ENCODE results near the gene FGFRL1. TPM values are rescaled to one million over a fixed set of nuclear protein-coding genes. Genes with fewer than 3 reads are reported as not detected.
"Not testable (repeated sequence)": the region's sequence is repeated elsewhere in the genome, so short reads cannot be mapped to it uniquely, and the experiment has no call there.

The FGFRL1 gene
- polyA plus RNA-seq, 1 experiment: 11.2 TPM

- Histone ChIP-seq H3K27ac (ENCODE audit: low read depth, low read length) (no peak overlapping the region), H3K4me3 (ENCODE audit: low read depth, low read length) (no peak overlapping the region), H3K9me3 (ENCODE audit: control insufficient read depth, insufficient read depth, low read length) (no peaks in the 10 kb centered on the region; the same call in 1 of the 2 replicates), H3K27me3 (ENCODE audit: control insufficient read depth, insufficient read depth, low read length) (no peaks in the 10 kb centered on the region)
- TF ChIP-seq CTCF (IDR thresholded peaks at IDR 0.05; ENCODE audit: low read depth, low read length): no peak
- no peak for DNase-seq (ENCODE audit: low read depth, low spot score)
- ChIA-PET POLR2A (no interaction called here), CTCF (no interaction called here)
These were observed 33.8 kb downstream of the FGFRL1 start for GRCh38 chr4:1045193-1045594.

GRCh38 chr4:1045595-1046201 is 34.3 kb downstream of the FGFRL1 start:
- peaks cover 2% of the 10 kb centered on the region; the same call in 1 of the 2 replicates for H3K9me3 ChIP-seq (ENCODE audit: control insufficient read depth, insufficient read depth, low read length)
- POLR2A ChIA-PET: no interaction called here
- no peak overlapping the region for H3K27ac ChIP-seq (ENCODE audit: low read depth, low read length)
- CTCF ChIA-PET: no interaction called here
- DNase-seq (ENCODE audit: low read depth, low spot score): no peak
- no peak overlapping the region for H3K4me3 ChIP-seq (ENCODE audit: low read depth, low read length)
- TF ChIP-seq CTCF (IDR thresholded peaks at IDR 0.05; ENCODE audit: low read depth, low read length): no peak
- no peaks in the 10 kb centered on the region for H3K27me3 ChIP-seq (ENCODE audit: control insufficient read depth, insufficient read depth, low read length)

- POLR2A ChIA-PET; H3K9me3 ChIP-seq (ENCODE audit: control insufficient read depth, insufficient read depth, low read length); DNase-seq (ENCODE audit: low read depth, low spot score); CTCF ChIA-PET; H3K27me3 ChIP-seq (ENCODE audit: control insufficient read depth, insufficient read depth, low read length): not testable (repeated sequence)
- peak overlapping the region; percentile 34 for H3K4me3 ChIP-seq (ENCODE audit: low read depth, low read length)
- peak overlapping the region; percentile 65 for H3K27ac ChIP-seq (ENCODE audit: low read depth, low read length)
These were observed 35.2 kb downstream of the FGFRL1 start for GRCh38 chr4:1046581-1047011.

- peaks cover 10% of the 10 kb centered on the region for H3K27me3 ChIP-seq (ENCODE audit: control insufficient read depth, insufficient read depth, low read length)
- ChIA-PET POLR2A (no interaction called here), CTCF (no interaction called here)
- peak overlapping the region; percentile 65 for H3K27ac ChIP-seq (ENCODE audit: low read depth, low read length)
- H3K9me3 ChIP-seq (ENCODE audit: control insufficient read depth, insufficient read depth, low read length): peaks cover 10% of the 10 kb centered on the region
- no peak overlapping the region; the same call in 1 of the 2 replicates for H3K4me3 ChIP-seq (ENCODE audit: low read depth, low read length)
- DNase-seq (ENCODE audit: low read depth, low spot score): no peak
- TF ChIP-seq CTCF (IDR thresholded peaks at IDR 0.05; ENCODE audit: low read depth, low read length): no peak
These were observed 35.9 kb downstream of the FGFRL1 start for GRCh38 chr4:1047106-1047975.

GRCh38 chr4:1047976-1048772 is 36.7 kb downstream of the FGFRL1 start:
- ChIA-PET POLR2A (no interaction called here), CTCF (no interaction called here)
- TF ChIP-seq CTCF (IDR thresholded peaks at IDR 0.05; ENCODE audit: low read depth, low read length): no peak
- H3K27ac ChIP-seq (ENCODE audit: low read depth, low read length): no peak overlapping the region
- no peak for DNase-seq (ENCODE audit: low read depth, low spot score)
- H3K4me3 ChIP-seq (ENCODE audit: low read depth, low read length): no peak overlapping the region
- H3K27me3 ChIP-seq (ENCODE audit: control insufficient read depth, insufficient read depth, low read length): peaks cover 17% of the 10 kb centered on the region
- peaks cover 14% of the 10 kb centered on the region for H3K9me3 ChIP-seq (ENCODE audit: control insufficient read depth, insufficient read depth, low read length)
